Measurements from ENCODE around the gene GATA6.

GATA6 gene

DNA sequence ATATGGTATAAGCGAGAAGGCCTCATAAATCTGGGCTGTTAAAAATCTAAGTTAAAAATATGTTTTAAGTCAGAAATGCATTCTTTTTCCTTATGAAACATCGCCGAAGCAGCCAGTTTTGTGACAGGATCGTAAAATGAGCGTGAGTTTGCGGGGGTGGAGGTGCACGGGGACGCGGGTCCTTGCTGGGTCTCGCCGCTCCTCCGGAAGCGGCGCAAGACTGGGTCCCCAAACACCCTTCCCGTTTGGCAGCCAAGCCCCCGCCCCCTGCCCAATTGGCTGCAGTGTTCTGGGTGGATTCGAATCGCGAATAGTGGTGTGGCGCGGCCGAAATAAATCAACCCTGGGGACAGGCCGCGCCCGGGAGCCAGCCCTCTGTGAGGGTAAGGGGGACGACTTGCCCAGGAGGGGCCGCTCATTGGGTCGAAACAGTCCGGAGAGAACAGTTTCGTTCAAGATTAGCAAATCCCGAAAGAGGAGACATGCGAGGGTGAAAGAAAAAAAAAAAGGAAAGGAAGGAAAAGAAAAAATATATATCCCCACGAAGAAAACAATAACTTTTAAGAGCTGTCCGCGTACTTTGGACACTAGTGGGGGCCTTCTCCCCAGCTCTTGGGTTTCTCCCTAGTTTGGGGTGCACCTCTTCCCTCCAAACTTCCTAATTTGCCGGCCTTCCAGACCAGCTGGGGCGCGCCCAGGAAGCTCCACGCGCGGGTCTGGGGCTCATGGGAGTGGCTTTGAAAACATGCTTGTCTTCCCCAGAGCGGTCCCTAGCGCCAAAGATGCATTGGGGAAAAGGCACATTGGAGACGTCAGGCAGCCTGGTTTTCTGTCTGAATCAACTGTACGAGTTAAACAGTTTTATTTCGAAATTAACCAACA, 3.1 kb upstream of the GATA6 start:
- DNase-seq (ENCODE audit: low read depth), result no peak

GRCh38 chr18:22167091-22167470, 2.3 kb upstream of the GATA6 start:
- no peak for DNase-seq (ENCODE audit: low read depth)

- DNase-seq (ENCODE audit: low read depth), result no peak
These were observed 1.7 kb upstream of the GATA6 start for GRCh38 chr18:22167471-22168241.

DNA sequence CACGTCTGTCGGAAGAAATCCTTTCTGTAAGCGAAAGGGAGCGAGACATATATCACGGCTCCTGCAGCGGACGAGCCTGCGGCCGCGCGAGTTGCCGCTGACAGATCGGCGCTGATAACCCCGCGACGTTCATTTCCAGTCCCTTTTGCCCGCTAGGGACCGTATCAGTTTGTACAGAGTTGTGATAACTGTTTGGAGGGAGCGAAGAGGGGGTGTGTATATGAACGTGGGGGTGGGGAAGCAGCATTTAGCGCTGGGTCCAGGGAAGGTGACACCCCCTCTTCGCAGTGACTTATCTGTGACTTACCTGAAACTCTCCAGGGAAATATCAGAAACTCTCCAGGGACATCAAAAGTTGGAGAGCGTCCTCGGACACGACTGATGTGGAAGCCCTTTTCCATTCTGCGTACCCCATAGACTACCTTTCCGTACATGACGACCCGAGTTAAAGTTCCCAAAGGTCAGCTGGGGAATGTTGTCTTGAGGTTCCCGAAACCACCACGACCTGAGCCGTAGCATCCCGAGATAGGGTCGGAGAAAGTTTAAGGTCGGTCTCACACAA, 948 bp upstream of the GATA6 start:
- DNase-seq (ENCODE audit: low read depth), result no peak

DNA sequence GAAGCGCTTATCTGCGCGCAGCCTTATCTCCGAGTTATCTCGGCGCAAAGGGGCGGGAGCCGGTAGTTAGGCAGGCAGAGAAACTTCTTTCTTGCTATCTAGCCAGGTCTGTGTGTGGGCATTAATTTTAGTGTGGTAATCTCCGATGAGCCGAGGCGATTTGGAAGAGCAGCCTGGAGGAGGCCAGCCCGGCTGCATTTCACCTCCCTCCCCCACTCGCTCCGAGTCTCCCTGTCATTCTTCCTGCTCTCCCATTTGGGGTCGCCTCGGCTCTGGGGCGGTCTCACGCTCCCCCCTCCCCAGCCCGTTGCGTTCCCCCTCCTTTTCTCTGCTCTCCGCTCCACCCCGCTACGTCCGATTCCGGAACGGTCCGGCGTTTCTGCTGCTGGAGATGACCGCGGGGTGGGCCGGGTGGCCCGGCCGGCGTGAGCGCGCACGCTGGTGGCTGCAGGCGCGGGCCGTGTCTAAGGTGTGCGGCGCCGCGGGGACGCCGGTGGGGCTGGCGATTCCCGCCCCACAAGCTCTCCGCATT, 566 bp downstream of the GATA6 start:
- no peak for DNase-seq (ENCODE audit: low read depth)

- no peak for DNase-seq (ENCODE audit: low read depth)
These were observed 1.2 kb downstream of the GATA6 start for GRCh38 chr18:22170421-22171257.

DNA sequence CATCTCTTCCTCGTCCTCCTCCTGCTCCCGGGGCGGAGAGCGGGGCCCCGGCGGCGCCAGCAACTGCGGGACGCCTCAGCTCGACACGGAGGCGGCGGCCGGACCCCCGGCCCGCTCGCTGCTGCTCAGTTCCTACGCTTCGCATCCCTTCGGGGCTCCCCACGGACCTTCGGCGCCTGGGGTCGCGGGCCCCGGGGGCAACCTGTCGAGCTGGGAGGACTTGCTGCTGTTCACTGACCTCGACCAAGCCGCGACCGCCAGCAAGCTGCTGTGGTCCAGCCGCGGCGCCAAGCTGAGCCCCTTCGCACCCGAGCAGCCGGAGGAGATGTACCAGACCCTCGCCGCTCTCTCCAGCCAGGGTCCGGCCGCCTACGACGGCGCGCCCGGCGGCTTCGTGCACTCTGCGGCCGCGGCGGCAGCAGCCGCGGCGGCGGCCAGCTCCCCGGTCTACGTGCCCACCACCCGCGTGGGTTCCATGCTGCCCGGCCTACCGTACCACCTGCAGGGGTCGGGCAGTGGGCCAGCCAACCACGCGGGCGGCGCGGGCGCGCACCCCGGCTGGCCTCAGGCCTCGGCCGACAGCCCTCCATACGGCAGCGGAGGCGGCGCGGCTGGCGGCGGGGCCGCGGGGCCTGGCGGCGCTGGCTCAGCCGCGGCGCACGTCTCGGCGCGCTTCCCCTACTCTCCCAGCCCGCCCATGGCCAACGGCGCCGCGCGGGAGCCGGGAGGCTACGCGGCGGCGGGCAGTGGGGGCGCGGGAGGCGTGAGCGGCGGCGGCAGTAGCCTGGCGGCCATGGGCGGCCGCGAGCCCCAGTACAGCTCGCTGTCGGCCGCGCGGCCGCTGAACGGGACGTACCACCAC, 2.1 kb downstream of the GATA6 start:
- no peak for DNase-seq (ENCODE audit: low read depth)

- DNase-seq (ENCODE audit: low read depth), result no peak
These were observed 2.8 kb downstream of the GATA6 start for GRCh38 chr18:22172120-22172582.

DNA sequence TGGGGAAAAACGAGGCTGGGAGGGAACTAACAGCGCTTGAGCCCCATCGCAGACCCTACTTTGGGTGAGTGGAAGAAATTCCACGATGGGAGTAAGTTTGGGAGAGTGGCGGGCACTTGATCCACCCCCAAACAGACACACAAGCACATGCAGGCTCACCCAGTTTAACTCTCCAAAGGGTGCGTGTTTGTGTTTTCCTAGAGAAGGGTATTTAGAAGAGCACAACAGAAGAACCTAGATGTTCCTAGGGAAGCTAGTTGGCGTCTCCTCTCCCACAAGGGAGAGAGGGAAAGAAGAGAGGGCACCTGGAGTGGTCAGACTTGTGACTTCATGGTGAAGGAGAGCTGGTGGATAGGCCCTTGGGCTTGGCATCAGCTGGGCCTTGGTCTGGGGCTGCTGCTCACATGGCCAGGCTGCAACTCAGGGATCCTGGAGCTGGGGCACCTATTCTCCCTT, 3.2 kb downstream of the GATA6 start:
- no peak for DNase-seq (ENCODE audit: low read depth)

- DNase-seq (ENCODE audit: low read depth), result no peak
These were observed 4.0 kb downstream of the GATA6 start for GRCh38 chr18:22173221-22173927.

DNA sequence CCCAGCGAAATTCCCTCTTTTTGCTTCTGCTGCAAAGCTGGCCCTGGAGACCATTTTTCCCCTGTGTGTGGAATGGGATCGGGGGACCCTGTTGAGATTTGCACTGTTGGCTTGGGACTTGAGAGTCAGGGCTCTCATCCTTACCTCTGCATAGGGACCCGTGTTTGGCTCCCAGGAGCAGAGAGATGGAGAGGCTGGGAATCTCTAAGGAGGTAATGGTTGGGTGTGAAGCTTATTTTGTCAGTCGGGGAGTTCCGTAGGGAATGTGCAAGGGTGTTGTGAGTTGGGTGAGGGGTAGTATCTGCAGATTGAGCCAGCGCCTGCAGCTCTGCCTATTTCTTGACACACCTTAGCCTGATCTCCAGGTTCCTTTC, 4.5 kb downstream of the GATA6 start:
- DNase-seq (ENCODE audit: low read depth), result no peak

DNA sequence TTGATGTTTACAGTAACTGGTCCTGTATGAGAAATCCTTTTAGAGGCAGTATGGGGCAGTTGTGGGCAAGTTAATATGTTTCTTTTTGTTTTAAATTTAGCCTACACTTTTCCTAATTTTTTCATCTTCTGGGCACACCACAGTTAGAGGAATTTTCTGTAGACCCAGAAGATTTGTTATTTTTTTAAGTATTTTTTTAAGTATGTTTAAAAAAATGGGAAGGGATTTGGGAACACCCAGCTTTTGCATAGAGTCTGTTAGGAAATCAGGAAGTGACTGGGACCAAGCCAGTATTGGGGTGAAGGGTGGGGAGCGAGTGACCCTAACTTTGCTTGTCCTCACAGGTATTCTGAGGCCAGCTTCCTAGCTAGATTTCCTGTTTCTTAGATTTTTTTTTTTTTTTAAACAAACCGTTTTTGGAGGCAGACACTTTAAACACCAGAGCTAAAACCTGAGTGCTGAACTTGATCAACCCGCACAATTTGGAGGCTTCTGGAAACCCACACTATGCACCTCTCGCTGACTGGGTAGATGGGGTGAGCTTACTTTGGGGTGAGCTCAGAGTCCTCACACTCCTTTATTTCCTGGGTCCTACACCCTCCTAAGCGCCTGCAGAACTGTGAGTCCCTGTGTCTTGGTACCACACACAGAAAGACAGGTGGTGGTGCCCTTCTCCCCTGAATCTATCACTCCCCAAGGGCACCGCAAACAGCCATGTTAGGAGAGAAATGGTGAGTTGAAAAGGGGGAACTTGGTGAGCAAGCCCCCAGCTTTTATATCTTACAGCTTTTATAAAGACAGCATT, 5.2 kb downstream of the GATA6 start:
- DNase-seq (ENCODE audit: low read depth), result no peak

GRCh38 chr18:22175346-22175745, 6.0 kb downstream of the GATA6 start:
- no peak for DNase-seq (ENCODE audit: low read depth)

GRCh38 chr18:22176420-22177326, 7.3 kb downstream of the GATA6 start:
- DNase-seq (ENCODE audit: low read depth), result no peak

GRCh38 chr18:22177327-22177871, 8.0 kb downstream of the GATA6 start:
- no peak for DNase-seq (ENCODE audit: low read depth)

DNA sequence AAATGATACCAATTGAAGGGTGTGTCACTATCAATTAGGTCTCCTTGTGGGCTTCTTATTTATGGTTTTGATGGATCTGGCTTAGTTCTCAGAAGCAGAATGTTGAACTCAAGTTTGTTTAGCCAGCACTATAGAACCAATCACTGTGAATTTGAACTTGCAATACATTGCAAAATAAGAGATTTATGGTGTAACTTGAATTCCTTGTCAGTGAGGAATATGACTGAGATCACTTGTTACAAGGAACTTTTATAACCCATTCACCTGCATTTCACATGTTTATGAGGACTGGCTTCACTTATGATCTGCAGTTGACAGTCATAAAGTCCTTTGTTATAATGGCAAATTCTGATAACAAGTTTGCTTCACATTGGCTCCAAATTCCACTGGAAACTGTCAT, 9.8 kb downstream of the GATA6 start:
- DNase-seq (ENCODE audit: low read depth), result no peak

- DNase-seq (ENCODE audit: low read depth), result no peak
These were observed 10.2 kb downstream of the GATA6 start for GRCh38 chr18:22179631-22180030.

- no peak for DNase-seq (ENCODE audit: low read depth)
These were observed 11.3 kb downstream of the GATA6 start for GRCh38 chr18:22180722-22181121.
